Measurements from ENCODE around the gene STS.
"Not testable (repeated sequence)": the region's sequence is repeated elsewhere in the genome, so short reads cannot be mapped to it uniquely, and the experiment has no call there.

STS gene

GRCh38 chrX:7178859-7179258 lies 31.3 kb downstream of the STS start:
- in situ Hi-C loops (cut with MboI; ENCODE audit: low sequenced_read_pairs), result not testable (repeated sequence)

- in situ Hi-C loops (cut with MboI; ENCODE audit: low sequenced_read_pairs), result no loop called here
Observed at GRCh38 chrX:7179446-7179845, 31.9 kb downstream of the STS start.

GRCh38 chrX:7184816-7185215 lies 37.3 kb downstream of the STS start:
- in situ Hi-C loops (cut with MboI; ENCODE audit: low sequenced_read_pairs), result no loop called here

GRCh38 chrX:7188672-7189071 lies 41.2 kb downstream of the STS start:
- in situ Hi-C loops (cut with MboI; ENCODE audit: low sequenced_read_pairs), result no loop called here

- in situ Hi-C loops (cut with MboI; ENCODE audit: low sequenced_read_pairs), result no loop called here
Observed at GRCh38 chrX:7190157-7190556, 42.6 kb downstream of the STS start.

GRCh38 chrX:7191681-7192110 lies 44.2 kb downstream of the STS start:
- in situ Hi-C loops (cut with MboI; ENCODE audit: low sequenced_read_pairs), result no loop called here

- in situ Hi-C loops (cut with MboI; ENCODE audit: low sequenced_read_pairs), result no loop called here
Observed at GRCh38 chrX:7192871-7193270, 45.4 kb downstream of the STS start.

GRCh38 chrX:7194606-7195005 lies 47.1 kb downstream of the STS start:
- in situ Hi-C loops (cut with MboI; ENCODE audit: low sequenced_read_pairs), result no loop called here

Measured in HL-60/S4 (cell line).